NCI-H524 (cell line): ENCODE results near the gene ANKRD6.

Source experiments
- DNase-seq, 2 experiments: peaks; one replicate each; lab custom pipeline; 2025; lab: John Stamatoyannopoulos, UW

ANKRD6 gene

DNA sequence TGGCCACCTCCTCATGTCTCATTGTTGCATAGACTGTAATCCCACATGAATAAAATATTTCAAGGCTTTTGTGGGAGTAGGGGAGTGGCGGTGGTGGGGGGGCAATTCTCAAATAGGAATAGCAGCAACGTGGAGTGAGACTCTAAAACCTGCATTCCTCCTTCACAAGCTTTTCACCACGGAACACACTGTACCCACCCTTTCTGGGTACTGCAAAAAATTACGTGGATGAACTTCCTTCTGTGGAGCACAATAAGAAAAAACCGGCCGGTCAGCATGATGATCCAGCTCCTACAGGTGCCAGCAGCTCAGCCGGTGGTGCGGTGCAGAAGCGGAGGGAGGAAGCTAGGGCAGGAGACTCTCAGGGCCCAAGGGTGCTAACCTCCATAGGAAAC is 19.9 kb upstream of the ANKRD6 start:
- no peak for DNase-seq

GRCh38 chr6:89414215-89414614 is 18.7 kb upstream of the ANKRD6 start:
- no peak for DNase-seq

- DNase-seq: no peak
Observed at GRCh38 chr6:89415185-89415584, 17.8 kb upstream of the ANKRD6 start.

DNA sequence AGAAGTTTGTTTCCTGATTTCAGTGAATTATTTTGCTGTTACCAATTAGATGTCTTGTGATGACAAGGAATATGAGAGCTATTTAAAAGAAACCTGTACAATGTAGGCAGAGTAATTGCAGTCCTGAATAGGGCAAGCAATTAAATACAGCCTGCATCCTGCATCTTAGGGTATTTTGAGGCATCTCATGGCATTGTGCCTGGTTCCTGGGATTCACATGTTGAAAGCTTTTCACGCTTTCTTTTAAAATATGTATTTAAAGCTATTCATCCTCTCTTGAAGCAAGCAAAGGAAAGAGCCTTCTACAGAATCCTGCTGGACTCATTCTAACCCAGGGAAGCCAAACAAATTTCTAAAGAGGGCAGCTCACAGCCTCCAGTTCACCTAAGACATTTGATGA is 16.2 kb upstream of the ANKRD6 start:
- no peak for DNase-seq

DNA sequence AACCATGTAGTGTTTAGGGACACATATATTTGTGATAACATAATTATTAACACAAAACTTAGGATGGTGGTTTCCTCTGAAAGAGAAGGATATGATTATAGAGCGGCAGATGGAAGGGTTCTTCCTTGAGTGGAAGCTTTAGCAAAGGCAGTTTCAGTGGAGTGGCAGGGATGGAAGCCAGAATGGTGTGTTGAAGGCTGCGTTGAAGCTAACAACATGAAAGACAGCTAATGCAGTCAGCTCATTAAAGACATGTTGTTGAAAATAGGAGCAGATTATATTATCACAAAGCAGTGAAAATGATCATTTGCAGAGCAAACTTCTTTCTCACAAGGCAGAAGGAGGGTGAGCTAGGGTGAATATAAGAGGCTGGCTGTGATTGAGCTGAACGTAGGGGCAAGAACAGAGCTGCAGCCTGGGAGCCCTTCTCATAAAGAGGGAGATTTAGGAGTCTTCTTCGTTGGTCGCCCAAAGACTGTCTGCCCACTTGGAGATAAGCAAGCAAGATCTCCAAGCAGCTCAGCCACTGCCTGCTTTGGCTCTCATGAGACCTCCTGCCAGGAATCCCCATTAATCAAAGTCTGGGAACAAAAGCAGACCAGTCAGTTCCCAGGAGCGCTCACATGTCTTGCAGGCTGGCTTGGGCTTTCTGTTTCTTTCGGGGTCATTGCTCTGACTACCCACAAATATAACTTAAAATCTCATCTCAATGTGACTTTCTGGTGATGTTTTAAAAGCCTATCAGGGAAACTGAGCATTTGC is 2.6 kb upstream of the ANKRD6 start:
- peak in 1 of 2 experiments; percentile 54 for DNase-seq

DNA sequence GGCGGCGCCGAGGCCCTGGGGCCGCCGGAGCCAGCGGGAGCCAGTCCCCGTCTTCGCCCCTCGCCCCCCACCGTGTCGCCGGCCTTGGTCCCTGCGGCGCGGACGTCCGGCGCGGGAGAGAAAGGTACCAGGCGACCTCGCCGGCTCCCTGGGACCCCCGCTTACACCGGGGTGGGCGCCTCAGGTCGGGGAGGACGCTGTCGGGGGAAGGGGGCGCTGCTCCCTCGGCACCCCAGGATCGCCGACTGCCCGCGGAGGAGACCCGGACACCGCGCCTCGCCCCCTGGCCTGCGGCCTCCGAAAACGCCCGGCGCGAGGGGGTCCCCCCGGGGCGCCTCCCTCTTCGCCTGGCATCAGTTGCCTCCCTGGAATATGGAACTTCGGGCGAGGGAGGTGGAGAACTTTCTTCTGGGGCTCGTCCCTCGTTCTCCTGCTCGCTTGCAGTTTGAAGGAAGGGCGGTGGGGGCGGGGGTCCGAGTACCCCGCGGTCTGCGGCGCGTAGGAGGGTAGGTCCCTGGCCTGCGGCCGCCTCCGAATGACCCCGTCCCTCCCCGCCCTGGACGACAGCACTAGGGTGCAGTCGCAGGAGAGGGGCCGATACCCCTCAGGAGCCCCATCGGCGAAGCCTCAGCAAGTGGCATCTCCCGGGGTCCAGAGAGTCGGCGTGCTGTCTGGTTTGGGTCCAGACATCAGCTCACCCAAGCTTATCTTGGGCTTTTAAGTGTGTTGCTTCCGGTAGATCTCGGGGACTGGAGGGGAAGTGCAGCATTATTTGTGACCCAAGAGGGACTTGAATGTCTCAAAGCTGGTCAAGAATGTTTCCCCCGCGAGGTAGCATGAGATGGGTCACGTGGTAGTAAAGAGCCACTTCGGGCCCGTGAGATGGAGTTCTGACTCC is 549 bp downstream of the ANKRD6 start:
- DNase-seq: peak; percentile 26 to 69

DNA sequence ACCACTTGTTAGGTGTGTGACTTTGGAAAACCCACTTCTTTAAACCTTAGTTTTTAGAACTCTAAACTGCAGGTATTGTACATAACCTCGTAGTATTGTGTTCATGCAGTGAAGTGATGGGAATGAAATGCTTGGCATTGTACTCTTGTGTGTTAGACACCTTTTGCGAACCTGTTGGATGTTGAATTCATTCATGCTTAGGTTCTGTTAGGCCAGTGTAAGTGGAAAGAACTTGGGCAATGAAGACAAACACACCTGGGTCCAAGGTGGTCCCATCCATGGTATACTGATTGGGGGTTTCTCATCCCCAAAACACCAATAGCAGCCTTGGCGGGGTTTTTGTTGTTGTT is 1.2 kb downstream of the ANKRD6 start:
- no peak for DNase-seq

DNA sequence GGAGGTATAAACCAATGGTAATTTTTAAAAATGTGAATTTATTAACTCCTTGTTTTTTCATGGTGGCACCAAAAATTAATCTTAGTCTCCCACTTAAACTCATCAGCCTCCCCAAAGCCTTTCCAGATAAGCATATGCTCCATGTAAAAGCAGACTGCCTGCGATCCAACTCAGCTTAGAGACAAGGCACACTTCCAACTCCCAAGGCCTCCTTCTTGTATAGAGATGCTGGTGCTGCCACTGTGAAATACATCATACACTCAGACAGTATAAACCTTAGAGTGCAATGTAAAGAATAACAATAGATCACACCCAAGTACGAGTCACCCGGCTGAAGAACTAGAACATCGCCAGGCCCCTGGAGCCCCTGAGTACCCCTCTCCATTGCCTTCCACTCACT is 2.0 kb downstream of the ANKRD6 start:
- DNase-seq: no peak

DNA sequence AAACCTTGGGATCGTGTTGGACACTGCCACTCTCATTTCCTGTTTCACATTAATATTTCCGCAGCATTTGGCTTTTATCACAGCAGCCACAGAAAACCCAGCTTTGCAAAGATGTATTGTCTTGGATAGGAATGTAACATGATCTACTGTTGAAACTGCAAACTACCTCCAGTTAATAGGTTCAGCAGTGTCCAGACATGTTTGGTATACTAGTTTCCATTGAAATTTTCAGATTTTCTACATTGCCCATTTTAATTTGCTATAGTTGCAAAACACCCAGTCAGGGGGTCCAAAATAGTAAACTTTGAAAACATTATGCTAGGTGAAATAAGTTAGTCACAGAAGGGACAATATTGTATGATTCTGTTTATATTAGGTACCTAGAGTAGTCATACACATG is 3.3 kb downstream of the ANKRD6 start:
- no peak for DNase-seq

- no peak for DNase-seq
Observed at GRCh38 chr6:89438248-89438647, 5.3 kb downstream of the ANKRD6 start.

GRCh38 chr6:89439014-89439413 is 6.1 kb downstream of the ANKRD6 start:
- DNase-seq: no peak

- no peak for DNase-seq
Observed at GRCh38 chr6:89440200-89440599, 7.2 kb downstream of the ANKRD6 start.

DNA sequence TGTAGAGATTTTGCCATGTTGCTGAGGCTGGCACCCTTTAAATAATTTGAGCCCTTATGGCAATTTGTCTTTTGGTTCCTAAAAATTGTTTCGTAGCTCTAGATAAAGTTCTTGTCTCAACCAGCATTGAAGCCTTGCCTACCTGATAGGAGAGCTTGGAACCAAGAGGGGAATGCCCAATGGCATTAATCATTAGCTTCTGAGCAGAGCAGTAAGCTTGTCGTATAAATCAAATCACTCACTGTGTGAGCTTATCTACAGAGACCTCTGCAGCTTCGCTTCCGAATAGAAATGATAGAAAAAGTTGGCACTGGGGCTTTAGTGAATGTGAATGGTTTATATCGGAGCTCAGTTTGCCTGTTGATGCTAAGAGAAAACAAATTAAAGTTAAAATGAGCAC is 10.7 kb downstream of the ANKRD6 start:
- no peak for DNase-seq

GRCh38 chr6:89449193-89449592 is 16.2 kb downstream of the ANKRD6 start:
- no peak for DNase-seq

GRCh38 chr6:89452281-89452680 is 19.3 kb downstream of the ANKRD6 start:
- no peak for DNase-seq

GRCh38 chr6:89454300-89454699 is 21.3 kb downstream of the ANKRD6 start:
- DNase-seq: no peak

GRCh38 chr6:89458704-89459103 is 25.8 kb downstream of the ANKRD6 start:
- DNase-seq: no peak

DNA sequence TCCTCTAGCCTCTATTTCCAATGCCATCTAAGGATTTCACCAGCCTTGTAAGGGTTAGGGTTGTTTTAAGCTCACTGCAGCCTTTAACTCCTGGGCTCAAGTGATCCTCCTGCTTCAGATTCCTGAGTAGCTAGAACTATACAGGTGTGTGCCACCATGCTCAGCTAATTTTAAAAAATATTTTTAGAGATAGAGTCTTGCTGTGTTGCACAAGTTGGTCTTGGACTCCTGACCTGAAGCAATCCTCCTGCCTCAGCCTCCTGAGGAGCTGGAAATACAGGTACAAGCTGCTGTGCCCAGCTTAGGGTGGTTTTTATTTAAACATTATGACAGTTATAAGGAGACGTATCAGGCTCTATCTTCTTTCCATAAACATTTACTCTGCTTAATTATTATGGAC is 26.5 kb downstream of the ANKRD6 start:
- DNase-seq: no peak

- no peak for DNase-seq
Observed at GRCh38 chr6:89460713-89461112, 27.8 kb downstream of the ANKRD6 start.

DNA sequence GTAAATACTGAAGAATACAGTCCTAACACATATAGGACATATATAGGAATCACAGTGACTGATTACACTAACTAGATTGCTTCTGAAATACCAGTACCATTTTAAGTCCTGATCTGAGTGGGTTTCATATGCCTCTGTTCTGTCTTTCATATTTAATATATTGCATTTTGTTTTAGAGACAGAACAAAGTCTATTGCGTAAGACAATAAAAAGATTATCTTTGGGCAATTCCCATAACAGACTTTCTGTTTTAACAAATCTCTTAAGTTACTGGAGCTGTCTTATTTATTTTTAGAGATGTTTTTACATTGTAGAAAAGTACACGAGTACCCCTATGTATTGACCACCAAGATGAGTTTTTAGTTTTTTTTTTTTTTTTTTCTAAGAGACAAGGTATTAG is 29.6 kb downstream of the ANKRD6 start:
- DNase-seq: no peak

- DNase-seq: no peak
Observed at GRCh38 chr6:89464295-89464694, 31.3 kb downstream of the ANKRD6 start.

GRCh38 chr6:89467437-89467836 is 34.5 kb downstream of the ANKRD6 start:
- no peak for DNase-seq

- no peak for DNase-seq
Observed at GRCh38 chr6:89468998-89469397, 36.0 kb downstream of the ANKRD6 start.
